Measurements from ENCODE around the gene ARHGAP10.
A peak's percentile ranks its signal among the peaks of the same experiment; 100 is the strongest.

The ARHGAP10 gene

DNA sequence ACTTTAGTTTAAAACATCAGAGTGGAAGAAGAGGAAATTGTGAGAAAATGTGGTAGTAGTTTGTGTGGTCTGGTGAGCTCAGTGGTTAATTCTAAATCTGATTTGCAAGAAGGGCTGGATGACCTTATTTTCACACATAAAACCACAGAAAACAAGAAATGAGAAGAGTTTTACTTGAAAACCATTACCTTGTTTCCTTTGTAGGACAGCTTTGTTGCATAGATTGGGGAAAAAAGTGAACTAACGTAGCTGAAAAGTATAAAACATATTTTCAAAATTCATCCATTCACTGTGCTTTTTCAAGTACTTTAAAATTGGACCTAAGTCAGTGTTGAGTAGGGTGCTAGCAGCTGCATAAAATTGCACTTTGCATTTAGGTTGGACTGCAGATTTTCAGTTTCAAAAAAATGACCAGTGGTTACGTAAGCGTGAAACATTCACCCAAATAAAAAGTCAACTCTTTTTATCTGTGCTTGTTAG, 211.3 kb downstream of the ARHGAP10 start:
- Histone ChIP-seq H3K9me2 (replicated peaks; ENCODE audit: control insufficient read depth, low read length) (no peaks in the 10 kb centered on the region), H3K27ac (ENCODE audit: low read depth, low read length) (no peak overlapping the region), H3F3A (ENCODE audit: control insufficient read depth, insufficient read depth) (no peaks in the 10 kb centered on the region), H3K9me3 (ENCODE audit: control insufficient read depth, insufficient read depth, low read length) (no peaks in the 10 kb centered on the region), H3K27me3 (ENCODE audit: control insufficient read depth, low read length) (no peaks in the 10 kb centered on the region), H4K20me1 (ENCODE audit: control insufficient read depth, insufficient read depth, low read depth, low read length) (no peaks in the 10 kb centered on the region), H3K4me3 (ENCODE audit: low read length) (no peak overlapping the region), H3K4me1 (ENCODE audit: control insufficient read depth, low read length) (peaks cover 12% of the 10 kb centered on the region), H3K36me3 (ENCODE audit: control insufficient read depth, low read length) (no peaks in the 10 kb centered on the region), H3K4me2 (ENCODE audit: low read length) (0 out of 2 replicates have a peak overlapping the region, but pooled peaks have one; percentile 0), H3K79me2 (ENCODE audit: control insufficient read depth, low read length) (no peaks in the 10 kb centered on the region)
- no peak for TF ChIP-seq EZH2phosphoT487 (IDR thresholded peaks at IDR 0.05; ENCODE audit: borderline replicate concordance, low read length)
- TF ChIP-seq, protein P1, sequence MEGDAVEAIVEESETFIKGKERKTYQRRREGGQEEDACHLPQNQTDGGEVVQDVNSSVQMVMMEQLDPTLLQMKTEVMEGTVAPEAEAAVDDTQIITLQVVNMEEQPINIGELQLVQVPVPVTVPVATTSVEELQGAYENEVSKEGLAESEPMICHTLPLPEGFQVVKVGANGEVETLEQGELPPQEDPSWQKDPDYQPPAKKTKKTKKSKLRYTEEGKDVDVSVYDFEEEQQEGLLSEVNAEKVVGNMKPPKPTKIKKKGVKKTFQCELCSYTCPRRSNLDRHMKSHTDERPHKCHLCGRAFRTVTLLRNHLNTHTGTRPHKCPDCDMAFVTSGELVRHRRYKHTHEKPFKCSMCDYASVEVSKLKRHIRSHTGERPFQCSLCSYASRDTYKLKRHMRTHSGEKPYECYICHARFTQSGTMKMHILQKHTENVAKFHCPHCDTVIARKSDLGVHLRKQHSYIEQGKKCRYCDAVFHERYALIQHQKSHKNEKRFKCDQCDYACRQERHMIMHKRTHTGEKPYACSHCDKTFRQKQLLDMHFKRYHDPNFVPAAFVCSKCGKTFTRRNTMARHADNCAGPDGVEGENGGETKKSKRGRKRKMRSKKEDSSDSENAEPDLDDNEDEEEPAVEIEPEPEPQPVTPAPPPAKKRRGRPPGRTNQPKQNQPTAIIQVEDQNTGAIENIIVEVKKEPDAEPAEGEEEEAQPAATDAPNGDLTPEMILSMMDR (IDR thresholded peaks at IDR 0.05; ENCODE audit: low read depth, low read length, poor library complexity, severe bottlenecking) = no peak

DNA sequence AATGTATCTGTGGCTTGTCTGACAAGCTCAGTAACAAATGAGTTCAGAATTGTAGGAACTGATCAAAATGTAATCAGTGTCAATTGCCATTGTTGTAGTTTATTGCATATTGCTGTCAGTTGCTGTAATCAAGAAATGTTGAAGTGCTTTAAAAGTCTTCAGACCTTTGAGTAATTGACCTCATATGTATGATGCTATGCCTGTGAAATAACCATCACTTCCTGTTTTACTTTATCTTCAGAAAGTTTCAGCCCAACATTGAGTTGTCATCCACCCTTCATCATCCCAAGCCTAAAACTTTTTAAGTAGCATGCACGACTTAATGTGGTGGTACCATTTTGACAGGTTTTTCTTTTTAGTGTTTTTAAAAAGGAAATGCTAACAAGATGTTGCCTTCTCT, 212.4 kb downstream of the ARHGAP10 start:
- Histone ChIP-seq H3K4me2 (ENCODE audit: low read length) (no peak overlapping the region), H3K36me3 (ENCODE audit: control insufficient read depth, low read length) (no peaks in the 10 kb centered on the region), H3K4me1 (ENCODE audit: control insufficient read depth, low read length) (peaks cover 12% of the 10 kb centered on the region), H3K9me2 (replicated peaks; ENCODE audit: control insufficient read depth, low read length) (no peaks in the 10 kb centered on the region), H3K27me3 (ENCODE audit: control insufficient read depth, low read length) (no peaks in the 10 kb centered on the region), H3K27ac (ENCODE audit: low read depth, low read length) (no peak overlapping the region), H3K9me3 (ENCODE audit: control insufficient read depth, insufficient read depth, low read length) (no peaks in the 10 kb centered on the region), H3F3A (ENCODE audit: control insufficient read depth, insufficient read depth) (no peaks in the 10 kb centered on the region), H3K4me3 (ENCODE audit: low read length) (no peak overlapping the region), H4K20me1 (ENCODE audit: control insufficient read depth, insufficient read depth, low read depth, low read length) (no peaks in the 10 kb centered on the region), H3K79me2 (ENCODE audit: control insufficient read depth, low read length) (no peaks in the 10 kb centered on the region)
- TF ChIP-seq, protein P1 (IDR thresholded peaks at IDR 0.05; ENCODE audit: low read depth, low read length, poor library complexity, severe bottlenecking) = no peak
- no peak for TF ChIP-seq EZH2phosphoT487 (IDR thresholded peaks at IDR 0.05; ENCODE audit: borderline replicate concordance, low read length)

DNA sequence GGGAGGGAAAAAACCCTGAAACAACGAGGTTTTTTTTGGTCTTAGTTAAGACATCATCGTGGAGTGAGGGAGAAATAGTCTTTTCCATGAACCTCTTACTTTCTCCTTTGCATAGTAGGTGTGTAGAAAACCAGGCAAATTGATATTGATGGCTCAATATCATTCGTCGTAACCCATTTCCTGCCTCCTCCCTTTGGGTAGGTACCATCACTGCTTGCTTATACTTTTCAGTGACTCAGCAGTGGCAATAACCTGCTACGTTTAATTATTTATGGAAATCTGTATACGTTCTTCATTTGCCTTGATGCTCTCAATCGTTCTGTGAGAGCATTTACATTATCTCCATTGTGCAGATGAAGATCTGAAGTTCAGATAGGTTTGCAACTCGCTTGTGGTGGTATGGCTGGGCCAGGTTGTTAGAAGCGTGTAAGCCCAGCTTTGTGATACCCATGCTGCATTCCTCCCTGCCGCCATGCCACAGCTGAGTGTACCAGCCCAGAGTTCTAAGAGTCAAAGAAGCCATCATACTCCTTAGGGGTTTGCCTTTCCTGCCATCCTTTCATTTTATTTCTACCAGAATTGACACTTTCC, 212.9 kb downstream of the ARHGAP10 start:
- TF ChIP-seq EZH2phosphoT487 (IDR thresholded peaks at IDR 0.05; ENCODE audit: borderline replicate concordance, low read length) = no peak
- TF ChIP-seq, protein P1 (IDR thresholded peaks at IDR 0.05; ENCODE audit: low read depth, low read length, poor library complexity, severe bottlenecking) = no peak
- no peaks in the 10 kb centered on the region for H3K36me3 ChIP-seq (ENCODE audit: control insufficient read depth, low read length)
- no peaks in the 10 kb centered on the region for H3K9me2 ChIP-seq (replicated peaks; ENCODE audit: control insufficient read depth, low read length)
- H3K27ac ChIP-seq (ENCODE audit: low read depth, low read length) = no peak overlapping the region
- no peaks in the 10 kb centered on the region for H3K79me2 ChIP-seq (ENCODE audit: control insufficient read depth, low read length)
- no peaks in the 10 kb centered on the region for H3K27me3 ChIP-seq (ENCODE audit: control insufficient read depth, low read length)
- H4K20me1 ChIP-seq (ENCODE audit: control insufficient read depth, insufficient read depth, low read depth, low read length) = no peaks in the 10 kb centered on the region
- peaks cover 12% of the 10 kb centered on the region for H3K4me1 ChIP-seq (ENCODE audit: control insufficient read depth, low read length)
- H3K4me3 ChIP-seq (ENCODE audit: low read length) = no peak overlapping the region
- no peak overlapping the region for H3K4me2 ChIP-seq (ENCODE audit: low read length)
- H3K9me3 ChIP-seq (ENCODE audit: control insufficient read depth, insufficient read depth, low read length) = no peaks in the 10 kb centered on the region
- no peaks in the 10 kb centered on the region for H3F3A ChIP-seq (ENCODE audit: control insufficient read depth, insufficient read depth)
